Measurements from ENCODE around the gene GPHN. TPM values are rescaled to one million over a fixed set of nuclear protein-coding genes. Genes with fewer than 3 reads are reported as not detected.

The GPHN gene
- total and polyA plus RNA-seq, 2 donors from 2014 or later: 35.4 to 62.0 TPM

GRCh38 chr14:67168110-67168441 is 660.1 kb downstream of the GPHN start:
- H3K27me3 ChIP-seq (ENCODE audit: control insufficient read depth, insufficient read depth, low read length): no peaks in the 10 kb centered on the region
- H3K9ac ChIP-seq (ENCODE audit: low read length in 3 of 3): no peak overlapping the region
- DNase-seq (no peak), FAIRE-seq (no peak)
- no peak overlapping the region for H3K27ac ChIP-seq (ENCODE audit: low read depth in 2 of 2, low read length in 2 of 2)
- no peaks in the 10 kb centered on the region for H3K9me3 ChIP-seq (ENCODE audit: control insufficient read depth in 2 of 3, insufficient read depth in 1 of 3, low read length in 3 of 3)
- TF ChIP-seq CTCF (IDR thresholded peaks at IDR 0.05; ENCODE audit: borderline replicate concordance, extremely low read depth, insufficient read depth): no peak
- H3K4me1 ChIP-seq (ENCODE audit: control insufficient read depth in 2 of 3, insufficient read depth in 2 of 3, low read depth in 1 of 3, low read length in 3 of 3): no peaks in the 10 kb centered on the region
- peaks cover 2 to 12% (median 5%) of the 10 kb centered on the region in 3 donors for H3K36me3 ChIP-seq (ENCODE audit: control insufficient read depth in 2 of 3, insufficient read depth in 3 of 3, low read length in 3 of 3)
- intact Hi-C loops (cut with DNase I): loop anchor here (5.0 kb wide), 1 partner anchor 119 kb away; no protein-coding TSS in a partner anchor
- H3K4me3 ChIP-seq (ENCODE audit: low read length in 3 of 3): no peak overlapping the region

GRCh38 chr14:67170660-67171059 is 662.7 kb downstream of the GPHN start:
- no peak for TF ChIP-seq CTCF (IDR thresholded peaks at IDR 0.05; ENCODE audit: borderline replicate concordance, extremely low read depth, insufficient read depth)
- Histone ChIP-seq H3K9me3 (ENCODE audit: control insufficient read depth in 2 of 3, insufficient read depth in 1 of 3, low read length in 3 of 3) (no peaks in the 10 kb centered on the region), H3K27me3 (ENCODE audit: control insufficient read depth, insufficient read depth, low read length) (no peaks in the 10 kb centered on the region), H3K4me1 (ENCODE audit: control insufficient read depth in 2 of 3, insufficient read depth in 2 of 3, low read depth in 1 of 3, low read length in 3 of 3) (no peaks in the 10 kb centered on the region), H3K9ac (ENCODE audit: low read length in 3 of 3) (no peak overlapping the region), H3K4me3 (ENCODE audit: low read length in 3 of 3) (no peak overlapping the region), H3K36me3 (ENCODE audit: control insufficient read depth in 2 of 3, insufficient read depth in 3 of 3, low read length in 3 of 3) (peaks cover 2 to 12% (median 5%) of the 10 kb centered on the region in 3 donors), H3K27ac (ENCODE audit: low read depth in 2 of 2, low read length in 2 of 2) (no peak overlapping the region)
- intact Hi-C loops (cut with DNase I): loop anchor here (5.0 kb wide), 1 partner anchor 107 kb away; no protein-coding TSS in a partner anchor
- DNase-seq (no peak), FAIRE-seq (no peak)

- H3K4me1 ChIP-seq (ENCODE audit: control insufficient read depth in 2 of 3, insufficient read depth in 2 of 3, low read depth in 1 of 3, low read length in 3 of 3): no peaks in the 10 kb centered on the region
- no peak for DNase-seq
- FAIRE-seq: no peak
- H3K36me3 ChIP-seq (ENCODE audit: control insufficient read depth in 2 of 3, insufficient read depth in 3 of 3, low read length in 3 of 3): peaks cover 2 to 12% (median 5%) of the 10 kb centered on the region in 3 donors
- H3K27ac ChIP-seq (ENCODE audit: low read depth in 2 of 2, low read length in 2 of 2): no peak overlapping the region
- H3K9me3 ChIP-seq (ENCODE audit: control insufficient read depth in 2 of 3, insufficient read depth in 1 of 3, low read length in 3 of 3): no peaks in the 10 kb centered on the region
- TF ChIP-seq CTCF (IDR thresholded peaks at IDR 0.05; ENCODE audit: borderline replicate concordance, extremely low read depth, insufficient read depth): no peak
- no peak overlapping the region for H3K4me3 ChIP-seq (ENCODE audit: low read length in 3 of 3)
- H3K27me3 ChIP-seq (ENCODE audit: control insufficient read depth, insufficient read depth, low read length): no peaks in the 10 kb centered on the region
- no peak overlapping the region for H3K9ac ChIP-seq (ENCODE audit: low read length in 3 of 3)
- intact Hi-C loops (cut with DNase I): loop anchor here (5.0 kb wide), 1 partner anchor 105 kb away; no protein-coding TSS in a partner anchor
Measured at GRCh38 chr14:67172056-67172455, 664.1 kb downstream of the GPHN start.

- Histone ChIP-seq H3K4me1 (ENCODE audit: control insufficient read depth in 2 of 3, insufficient read depth in 2 of 3, low read depth in 1 of 3, low read length in 3 of 3) (no peaks in the 10 kb centered on the region), H3K27ac (ENCODE audit: low read depth in 2 of 2, low read length in 2 of 2) (no peak overlapping the region), H3K36me3 (ENCODE audit: control insufficient read depth in 2 of 3, insufficient read depth in 3 of 3, low read length in 3 of 3) (peaks cover 2 to 12% (median 5%) of the 10 kb centered on the region in 3 donors), H3K27me3 (ENCODE audit: control insufficient read depth, insufficient read depth, low read length) (no peaks in the 10 kb centered on the region), H3K4me3 (ENCODE audit: low read length in 3 of 3) (no peak overlapping the region), H3K9me3 (ENCODE audit: control insufficient read depth in 2 of 3, insufficient read depth in 1 of 3, low read length in 3 of 3) (no peaks in the 10 kb centered on the region), H3K9ac (ENCODE audit: low read length in 3 of 3) (no peak overlapping the region)
- TF ChIP-seq CTCF (IDR thresholded peaks at IDR 0.05; ENCODE audit: borderline replicate concordance, extremely low read depth, insufficient read depth): no peak
- FAIRE-seq: no peak
- intact Hi-C loops (cut with DNase I): loop anchor here (5.0 kb wide), 1 partner anchor 105 kb away; no protein-coding TSS in a partner anchor
- no peak for DNase-seq
Measured at GRCh38 chr14:67172520-67172919, 664.6 kb downstream of the GPHN start.

All from kidney (tissue), 14 donors.